HG03060 (cell line): ENCODE measurements around the gene IFNL4.
"Not testable (repeated sequence)": the region's sequence is repeated elsewhere in the genome, so short reads cannot be mapped to it uniquely, and the experiment has no call there.

Experiments
- ATAC-seq: cut with Tn5 transposase; IDR thresholded peaks from one replicate; pipeline ENCODE4 v1.9.1; 2021; ENCODE audit warnings: low read depth, moderate number of reproducible peaks; ENCODE audit not compliant: unreplicated experiment

Gene IFNL4

GRCh38 chr19:39248806-39249205 is at the start of gene IFNL4:
Gene IFNL4, minus strand, starts transcription at chr19:39248856.
- no peak for ATAC-seq

GRCh38 chr19:39297931-39298634 is 49.4 kb upstream of the IFNL4 start:
- ATAC-seq: no peak

- no peak for ATAC-seq
Measured at GRCh38 chr19:39296906-39297305, 48.2 kb upstream of the IFNL4 start.

GRCh38 chr19:39296055-39296645 is 47.5 kb upstream of the IFNL4 start, which contains the start of gene IFNL1:
Gene IFNL1, plus strand, starts transcription at chr19:39296407. Its CDS starts 15 bp downstream, at chr19:39296422.
- ATAC-seq: no peak

- no peak for ATAC-seq
Measured at GRCh38 chr19:39293394-39293793, 44.7 kb upstream of the IFNL4 start.

DNA sequence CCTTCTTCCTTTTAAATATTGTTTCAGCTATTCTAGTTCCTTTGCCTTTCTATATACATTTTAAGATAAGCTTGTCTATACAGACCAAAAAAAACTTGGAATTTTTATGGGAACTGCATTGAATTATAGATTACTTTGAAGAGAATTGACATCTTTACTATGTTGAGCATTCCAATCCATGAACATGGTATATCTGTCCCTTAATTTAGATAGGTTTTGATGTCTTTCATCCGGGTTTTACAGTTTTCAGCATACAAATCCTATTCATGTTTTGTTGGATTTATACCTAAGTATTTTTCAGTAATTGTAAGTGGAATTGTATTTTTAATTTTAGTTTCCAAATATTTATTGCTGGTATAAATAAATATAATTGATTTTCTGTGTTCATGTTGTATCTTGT is 35.4 kb upstream of the IFNL4 start:
- no peak for ATAC-seq

- no peak for ATAC-seq
Measured at GRCh38 chr19:39282021-39282420, 33.4 kb upstream of the IFNL4 start.

DNA sequence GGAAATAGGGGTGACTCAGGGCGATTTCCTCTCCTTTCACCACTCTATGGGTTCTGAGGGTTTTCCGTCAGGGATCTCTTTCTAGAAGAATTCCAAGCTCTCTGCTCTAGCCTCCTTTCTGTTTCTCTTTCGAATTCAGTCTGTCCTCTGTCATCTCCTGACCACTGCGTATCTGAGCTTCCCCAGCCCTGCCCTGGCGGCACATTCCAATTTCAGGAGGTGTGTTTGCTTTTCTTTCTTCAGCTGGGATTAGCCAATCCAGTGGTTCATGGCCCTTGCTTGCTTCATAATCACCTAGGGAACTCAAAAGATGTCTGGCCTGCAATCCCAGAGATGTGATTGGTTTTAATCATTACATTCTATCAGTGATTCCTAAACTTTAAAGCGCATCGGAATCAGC is 28.9 kb upstream of the IFNL4 start:
- no peak for ATAC-seq

DNA sequence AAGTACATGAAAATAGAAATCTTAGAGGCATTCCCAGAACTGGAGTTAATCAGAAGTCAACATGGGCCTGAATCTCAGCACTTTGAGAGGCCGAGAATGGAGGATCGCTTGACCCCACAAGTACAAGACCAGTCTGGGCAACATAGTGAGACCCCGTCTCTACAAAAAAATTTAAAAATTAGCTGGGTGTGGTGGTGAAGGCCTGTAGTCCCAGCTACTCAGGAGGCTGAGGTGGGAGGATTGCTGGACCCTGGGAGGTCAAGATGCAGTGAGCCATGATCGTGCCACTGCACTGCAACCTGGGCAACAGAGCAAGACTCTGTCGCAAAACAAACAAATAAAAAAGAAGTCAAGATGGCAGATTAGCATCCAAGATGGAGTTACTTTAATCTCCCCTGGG is 28.1 kb upstream of the IFNL4 start:
- no peak for ATAC-seq

DNA sequence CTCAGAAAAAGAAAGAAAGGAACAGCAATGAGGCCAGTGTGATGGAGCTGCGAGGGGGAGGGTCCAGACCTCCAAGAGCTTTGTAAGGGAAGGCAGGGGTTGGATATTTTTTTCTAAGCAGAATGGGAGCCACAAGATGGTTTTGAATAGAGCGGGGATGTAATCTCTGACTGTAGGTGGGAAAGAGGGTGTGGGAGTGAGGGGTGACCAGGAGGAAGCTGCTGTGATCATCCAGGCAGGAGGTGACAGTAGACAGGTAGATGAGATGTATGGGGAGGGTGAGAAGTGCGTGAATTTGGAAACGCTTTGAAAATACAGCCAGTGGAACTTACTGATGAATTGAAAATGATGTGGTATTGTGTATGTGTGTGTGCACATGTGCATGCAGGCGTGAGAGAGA is 26.9 kb upstream of the IFNL4 start:
- no peak for ATAC-seq

GRCh38 chr19:39273859-39274258 is 25.2 kb upstream of the IFNL4 start:
- not testable (repeated sequence) for ATAC-seq

DNA sequence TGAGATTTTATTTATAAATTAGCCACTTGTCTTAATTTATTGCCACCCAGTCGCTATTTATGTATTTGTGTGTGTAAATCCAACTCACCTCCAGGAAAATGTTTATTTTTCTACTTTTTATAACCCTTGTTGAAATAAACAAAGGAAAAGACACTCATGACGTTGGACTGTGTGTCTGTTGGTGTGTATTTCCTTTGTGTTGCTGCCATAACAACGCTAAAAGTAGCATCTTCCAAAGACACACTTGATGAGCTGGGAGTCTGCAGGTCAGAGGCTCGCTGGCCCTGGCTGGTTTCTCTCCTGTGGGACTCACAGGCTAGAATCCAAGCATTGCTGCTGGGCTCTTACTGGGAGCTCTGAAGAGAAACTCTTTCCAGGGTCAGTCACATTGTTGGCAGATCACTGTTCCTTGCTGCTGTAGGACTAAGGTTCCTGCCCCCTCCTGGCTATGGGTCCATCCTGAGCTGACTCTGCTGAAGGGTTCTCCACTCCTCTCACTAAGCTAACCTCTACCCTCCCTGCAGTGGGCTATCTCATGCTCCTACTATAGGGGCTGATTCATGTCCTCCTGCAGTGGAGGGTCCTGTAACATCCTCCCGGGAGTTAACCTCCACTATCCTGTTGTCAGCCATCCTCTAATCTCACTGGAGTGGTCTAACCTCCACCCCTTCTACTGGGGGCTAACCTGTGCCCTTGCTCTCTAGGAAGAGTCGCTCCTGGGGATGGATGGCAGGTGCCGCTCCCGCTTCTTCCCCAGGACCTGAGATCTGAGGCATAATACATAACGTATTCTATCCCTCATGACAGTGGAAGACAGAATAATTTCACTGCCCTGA is 21.6 kb upstream of the IFNL4 start:
- no peak for ATAC-seq

DNA sequence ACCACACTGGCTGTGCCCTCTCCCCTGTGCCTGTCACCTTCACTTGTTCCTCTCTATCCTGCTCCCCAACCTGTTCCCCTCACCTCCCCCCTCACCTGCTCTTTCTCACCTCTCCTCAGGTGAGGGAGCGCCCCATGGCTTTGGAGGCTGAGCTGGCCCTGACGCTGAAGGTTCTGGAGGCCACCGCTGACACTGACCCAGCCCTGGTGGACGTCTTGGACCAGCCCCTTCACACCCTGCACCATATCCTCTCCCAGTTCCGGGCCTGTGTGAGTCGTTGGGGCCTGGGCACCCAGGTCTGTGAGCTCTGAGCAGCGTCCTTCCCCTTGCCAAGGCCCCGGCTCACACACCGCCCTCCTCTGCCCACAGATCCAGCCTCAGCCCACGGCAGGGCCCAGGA is 20.7 kb upstream of the IFNL4 start:
- not testable (repeated sequence) for ATAC-seq

DNA sequence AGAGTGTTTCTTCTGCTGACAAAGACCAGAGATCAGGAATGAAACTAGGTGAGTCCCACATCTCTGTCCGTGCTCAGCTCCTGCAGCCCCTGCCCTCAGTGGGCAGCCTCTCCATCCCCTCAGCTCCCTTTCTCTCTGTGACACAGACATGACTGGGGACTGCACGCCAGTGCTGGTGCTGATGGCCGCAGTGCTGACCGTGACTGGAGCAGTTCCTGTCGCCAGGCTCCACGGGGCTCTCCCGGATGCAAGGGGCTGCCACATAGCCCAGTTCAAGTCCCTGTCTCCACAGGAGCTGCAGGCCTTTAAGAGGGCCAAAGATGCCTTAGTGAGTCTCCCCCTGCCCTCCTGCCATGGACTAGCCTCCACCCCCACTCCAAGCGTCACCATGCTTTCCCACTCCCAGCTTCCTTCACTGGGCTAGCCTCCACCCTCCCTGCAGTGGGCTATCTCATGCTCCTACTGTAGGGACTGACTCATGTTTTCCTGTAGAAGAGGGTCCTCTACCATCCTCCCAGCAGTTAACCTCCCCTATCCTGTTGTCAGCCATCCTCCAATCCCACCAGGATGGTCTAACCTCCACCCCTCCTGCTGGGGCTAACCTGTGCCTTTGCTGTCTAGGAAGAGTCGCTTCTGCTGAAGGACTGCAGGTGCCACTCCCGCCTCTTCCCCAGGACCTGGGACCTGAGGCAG is 20.0 kb upstream of the IFNL4 start:
- not testable (repeated sequence) for ATAC-seq

DNA sequence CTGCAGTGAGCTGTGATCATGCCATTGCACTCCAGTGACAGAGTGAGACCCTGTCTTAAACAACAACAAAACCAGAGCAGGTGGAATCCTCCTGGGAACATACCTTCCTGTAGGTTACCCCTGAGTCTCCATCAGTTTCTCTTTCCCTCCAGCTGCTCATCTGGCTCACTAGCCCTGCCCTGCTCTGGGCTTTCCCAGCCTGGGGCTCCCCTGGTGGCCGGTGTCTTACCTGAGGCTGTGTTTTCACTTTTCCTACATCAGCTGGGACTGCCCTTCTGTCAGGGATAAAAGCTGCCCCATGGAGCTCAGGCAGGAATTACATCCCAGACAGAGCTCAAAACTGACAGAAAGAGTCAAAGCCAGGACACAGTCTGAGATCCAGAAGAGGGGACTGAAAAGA is 19.4 kb upstream of the IFNL4 start, which contains the start of gene IFNL2:
Gene IFNL2 (plus strand): TSS at position 312 of the 400 bp plus-strand sequence. CDS start 173 bp downstream, outside the sequence.
- not testable (repeated sequence) for ATAC-seq

- ATAC-seq: no peak
Measured at GRCh38 chr19:39265321-39265916, 16.8 kb upstream of the IFNL4 start.

DNA sequence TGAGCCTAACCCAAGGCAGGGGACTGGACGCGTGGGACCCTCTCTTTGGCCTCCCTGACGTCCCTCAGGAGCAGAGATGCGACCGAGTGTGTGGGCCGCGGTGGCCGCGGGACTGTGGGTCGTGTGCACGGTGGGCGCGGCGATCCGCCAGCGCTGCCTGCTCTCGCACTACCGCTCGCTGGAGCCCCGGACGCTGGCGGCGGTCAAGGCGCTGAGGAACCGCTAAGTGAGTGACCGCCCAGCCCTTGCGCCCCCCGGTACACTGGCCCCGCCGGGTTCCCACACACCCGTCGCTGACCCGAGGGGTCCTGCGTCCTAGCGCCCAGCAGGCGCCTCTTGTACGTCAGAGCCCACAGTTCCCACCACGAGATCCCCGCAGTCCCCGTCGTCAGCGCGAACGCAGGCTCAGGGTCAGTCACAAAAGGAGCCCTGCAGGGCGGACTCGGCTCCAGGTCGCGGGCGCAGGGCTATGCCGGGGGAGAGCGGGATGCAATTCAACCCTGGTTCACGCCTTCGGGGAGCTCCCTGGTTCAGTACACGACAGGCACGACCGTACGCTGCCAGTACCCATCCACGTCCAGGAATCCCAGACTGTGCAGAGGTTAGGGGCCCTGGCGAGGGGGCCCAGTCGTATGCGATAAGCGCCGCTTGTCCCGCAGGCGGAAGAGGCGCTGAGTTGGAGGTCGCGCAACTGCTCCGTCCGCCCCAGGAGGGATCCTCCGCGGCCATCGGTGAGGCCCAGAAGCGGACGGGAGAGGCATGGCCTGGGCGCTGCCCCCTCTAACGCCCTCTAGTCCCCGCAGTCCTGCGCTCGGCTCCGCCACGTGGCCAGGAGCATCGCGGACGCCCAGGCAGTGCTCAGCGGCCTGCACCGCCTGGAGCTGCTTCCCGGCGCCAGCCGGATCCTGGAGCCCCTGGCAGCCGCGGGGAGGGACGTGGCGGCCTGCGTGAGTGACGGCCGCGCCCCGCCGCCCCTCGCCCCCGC is 15.9 kb upstream of the IFNL4 start:
- no peak for ATAC-seq

- no peak for ATAC-seq
Measured at GRCh38 chr19:39263912-39264305, 15.3 kb upstream of the IFNL4 start.

GRCh38 chr19:39262496-39262895 is 13.8 kb upstream of the IFNL4 start:
- no peak for ATAC-seq
